Trophoblast cell (in vitro differentiated cells and primary cell): ENCODE data around the gene FBXO8.

ENCODE experiments used
- DNase-seq, 2 donors: peaks; one replicate each; pipeline ENCODE4 v3.0.0-alpha.2; 2016
- H2AFZ ChIP-seq: 2 replicates; pipeline ENCODE4 v1.6.1; 2013; ENCODE audit warnings: low read length, moderate library complexity, mild to moderate bottlenecking; ENCODE audit not compliant: insufficient read depth, poor library complexity
- H2AK5ac ChIP-seq: 2 replicates; pipeline ENCODE4 v1.6.1; 2013; ENCODE audit warnings: mild to moderate bottlenecking, low read length
- H2BK120ac ChIP-seq: 2 replicates; pipeline ENCODE4 v1.6.1; 2013; ENCODE audit warnings: low read length, mild to moderate bottlenecking, moderate library complexity; ENCODE audit not compliant: insufficient read depth, poor library complexity
- H2BK12ac ChIP-seq: 2 replicates; pipeline ENCODE4 v1.6.1; 2013; ENCODE audit warnings: mild to moderate bottlenecking, low read length, moderate library complexity
- H2BK5ac ChIP-seq: 2 replicates; pipeline ENCODE4 v1.6.1; 2013; ENCODE audit warnings: low read length, low read depth, moderate library complexity, mild to moderate bottlenecking; ENCODE audit not compliant: poor library complexity
- H3K14ac ChIP-seq: 2 replicates; pipeline ENCODE4 v1.6.1; 2013; ENCODE audit warnings: mild to moderate bottlenecking, low read length
- H3K18ac ChIP-seq: 2 replicates; pipeline ENCODE4 v1.6.1; 2013; ENCODE audit warnings: mild to moderate bottlenecking, low read length
- H3K23ac ChIP-seq: 2 replicates; pipeline ENCODE4 v1.6.1; 2013; ENCODE audit warnings: low read length
- H3K27ac ChIP-seq: 2 replicates; pipeline ENCODE4 v1.5.1; 2013; ENCODE audit warnings: low read depth, mild to moderate bottlenecking, inconsistent platforms, low read length, moderate library complexity
- H3K27me3 ChIP-seq: 2 replicates; pipeline ENCODE4 v1.6.1; 2013; ENCODE audit warnings: inconsistent platforms, mild to moderate bottlenecking, low read length, moderate library complexity; ENCODE audit not compliant: insufficient read depth
- H3K36me3 ChIP-seq, 2 experiments: 1 replicate in 1 of 2; 2 replicates in 1 of 2; pipeline ENCODE4 v1.6.1; 2013; ENCODE audit warnings: low read length in 2 of 2, mild to moderate bottlenecking in 2 of 2, moderate library complexity in 1 of 2; ENCODE audit not compliant: insufficient read depth in 2 of 2, control insufficient read depth in 1 of 2
- H3K4ac ChIP-seq: 2 replicates; pipeline ENCODE4 v1.6.1; 2013; ENCODE audit warnings: low read depth, mild to moderate bottlenecking, low read length, moderate library complexity
- H3K4me1 ChIP-seq, 2 experiments: 1 replicate in 1 of 2; 2 replicates in 1 of 2; pipeline ENCODE4 v1.6.1; 2013; ENCODE audit warnings: low read length in 2 of 2, mild to moderate bottlenecking in 2 of 2, moderate library complexity in 1 of 2; ENCODE audit not compliant: insufficient read depth in 2 of 2, control insufficient read depth in 1 of 2
- H3K4me2 ChIP-seq: 2 replicates; pipeline ENCODE4 v1.6.1; 2013; ENCODE audit warnings: inconsistent platforms, mild to moderate bottlenecking, low read length, moderate library complexity
- H3K4me3 ChIP-seq: 2 replicates; pipeline ENCODE4 v1.5.1; 2013; ENCODE audit warnings: mild to moderate bottlenecking, low read depth, low read length, inconsistent platforms
- H3K79me1 ChIP-seq: one replicate; pipeline ENCODE4 v1.6.1; 2013; ENCODE audit warnings: low read length
- H3K79me2 ChIP-seq: 2 replicates; pipeline ENCODE4 v1.6.1; 2013; ENCODE audit warnings: low read length, mild to moderate bottlenecking; ENCODE audit not compliant: control insufficient read depth, insufficient read depth, poor library complexity
- H3K9ac ChIP-seq: 2 replicates; pipeline ENCODE4 v1.6.1; 2013; ENCODE audit warnings: mild to moderate bottlenecking, low read length
- H3K9me3 ChIP-seq: 2 replicates; pipeline ENCODE4 v1.6.1; 2013; ENCODE audit warnings: low read depth, mild to moderate bottlenecking, control low read depth, inconsistent platforms, low read length; ENCODE audit not compliant: insufficient read depth
- H4K12ac ChIP-seq: 2 replicates; pipeline ENCODE4 v1.6.1; 2013; ENCODE audit warnings: low read depth, mild to moderate bottlenecking, low read length, moderate library complexity
- H4K8ac ChIP-seq: 2 replicates; pipeline ENCODE4 v1.6.1; 2013; ENCODE audit warnings: low read depth, mild to moderate bottlenecking, low read length, moderate library complexity
- H4K91ac ChIP-seq: one replicate; pipeline ENCODE4 v1.6.1; 2013; ENCODE audit warnings: low read depth, mild to moderate bottlenecking, low read length, moderate library complexity
- WGBS: extraction: QIAGEN DNeasy Blood & Tissue Kit; methylation state at CpG from one replicate; pipeline ENCODE4 v1.1.7; 2013; ENCODE audit warnings: missing lambda C conversion rate; ENCODE audit not compliant: insufficient read length, insufficient coverage; ENCODE audit errors: extremely low coverage; 5-methylcytosine and 5-hydroxymethylcytosine counted together

FBXO8 gene

GRCh38 chr4:174284487-174284886 lies 1.0 kb upstream of the FBXO8 start:
- H4K12ac ChIP-seq, result no peak overlapping the region
- H2AK5ac ChIP-seq, result no peak overlapping the region
- H3K14ac ChIP-seq, result no peak overlapping the region
- H3K4me2 ChIP-seq, result peak overlapping the region; percentile 57
- no peaks in the 10 kb centered on the region for H3K27me3 ChIP-seq
- H2BK120ac ChIP-seq, result no peak overlapping the region
- no peak for DNase-seq
- no peak overlapping the region for H2AFZ ChIP-seq
- H3K4me1 ChIP-seq, result no peaks in the 10 kb centered on the region
- WGBS, result no CpG with 5 or more reads among the region's 6 CpGs
- no peak overlapping the region for H4K91ac ChIP-seq
- H3K79me1 ChIP-seq, result peaks cover 9% of the 10 kb centered on the region
- H2BK12ac ChIP-seq, result no peak overlapping the region
- no peak overlapping the region for H3K4ac ChIP-seq
- no peak overlapping the region for H4K8ac ChIP-seq
- peaks cover 6% of the 10 kb centered on the region for H3K79me2 ChIP-seq
- H3K4me3 ChIP-seq, result no peak overlapping the region
- H3K23ac ChIP-seq, result no peak overlapping the region
- H3K18ac ChIP-seq, result no peak overlapping the region
- no peaks in the 10 kb centered on the region for H3K9me3 ChIP-seq
- no peaks in the 10 kb centered on the region for H3K36me3 ChIP-seq
- no peak overlapping the region for H3K9ac ChIP-seq
- H2BK5ac ChIP-seq, result no peak overlapping the region
- peak overlapping the region; percentile 98 for H3K27ac ChIP-seq

- Histone ChIP-seq H3K4me3 (peak overlapping the region; percentile 82), H3K18ac (peak overlapping the region; percentile 79), H2BK5ac (peak overlapping the region; percentile 89), H4K91ac (peak overlapping the region; percentile 97), H3K36me3 (no peaks in the 10 kb centered on the region), H3K9me3 (no peaks in the 10 kb centered on the region), H3K14ac (peak overlapping the region; percentile 89), H2BK12ac (no peak overlapping the region), H2AFZ (peak overlapping the region; percentile 100), H3K27me3 (no peaks in the 10 kb centered on the region), H3K4me2 (peak overlapping the region; percentile 57), H3K27ac (peak overlapping the region; percentile 98), H3K9ac (peak overlapping the region; percentile 59), H2AK5ac (no peak overlapping the region), H3K4ac (peak overlapping the region; percentile 65), H3K79me2 (peaks cover 6% of the 10 kb centered on the region), H2BK120ac (peak overlapping the region; percentile 92), H3K79me1 (peaks cover 9% of the 10 kb centered on the region), H3K4me1 (no peaks in the 10 kb centered on the region), H4K8ac (peak overlapping the region; percentile 96), H3K23ac (no peak overlapping the region), H4K12ac (peak overlapping the region; percentile 93)
- no CpG with 5 or more reads among the region's 22 CpGs for WGBS
- peak; percentile 88 to 94 for DNase-seq
Observed at GRCh38 chr4:174282836-174283506, 496 bp downstream of the FBXO8 start.

- peaks cover 6% of the 10 kb centered on the region for H3K79me2 ChIP-seq
Observed at GRCh38 chr4:174281901-174282300, 1.6 kb downstream of the FBXO8 start.

GRCh38 chr4:174281182-174281737 lies 2.2 kb downstream of the FBXO8 start:
- H4K12ac ChIP-seq, result no peak overlapping the region
- H2BK5ac ChIP-seq, result no peak overlapping the region
- H3K27me3 ChIP-seq, result no peaks in the 10 kb centered on the region
- no peak overlapping the region for H4K8ac ChIP-seq
- no peak overlapping the region for H3K4me3 ChIP-seq
- no peak overlapping the region for H3K27ac ChIP-seq
- no peak overlapping the region for H2AK5ac ChIP-seq
- no peaks in the 10 kb centered on the region for H3K4me1 ChIP-seq
- H4K91ac ChIP-seq, result no peak overlapping the region
- H2AFZ ChIP-seq, result no peak overlapping the region
- no CpG with 5 or more reads among the region's 5 CpGs for WGBS
- no peaks in the 10 kb centered on the region for H3K9me3 ChIP-seq
- no peak overlapping the region for H3K14ac ChIP-seq
- H3K4me2 ChIP-seq, result no peak overlapping the region
- peaks cover 6% of the 10 kb centered on the region for H3K79me2 ChIP-seq
- H2BK12ac ChIP-seq, result no peak overlapping the region
- no peak overlapping the region for H3K18ac ChIP-seq
- H3K79me1 ChIP-seq, result peaks cover 9% of the 10 kb centered on the region
- H3K23ac ChIP-seq, result no peak overlapping the region
- no peak overlapping the region for H3K9ac ChIP-seq
- H3K36me3 ChIP-seq, result no peaks in the 10 kb centered on the region
- no peak overlapping the region for H3K4ac ChIP-seq
- DNase-seq, result no peak
- H2BK120ac ChIP-seq, result no peak overlapping the region

More at GRCh38 chr4:174281901-174282300, 1.6 kb downstream of the FBXO8 start:
- Histone ChIP-seq H3K9ac (no peak overlapping the region), H3K23ac (no peak overlapping the region), H3K4ac (no peak overlapping the region), H3K79me1 (peaks cover 9% of the 10 kb centered on the region), H2AK5ac (no peak overlapping the region), H2BK12ac (no peak overlapping the region), H3K4me2 (no peak overlapping the region), H3K36me3 (no peaks in the 10 kb centered on the region), H4K91ac (no peak overlapping the region), H2BK5ac (no peak overlapping the region), H4K12ac (no peak overlapping the region), H2AFZ (no peak overlapping the region), H3K4me3 (no peak overlapping the region), H3K27ac (no peak overlapping the region), H3K14ac (no peak overlapping the region), H2BK120ac (no peak overlapping the region), H3K18ac (no peak overlapping the region), H4K8ac (no peak overlapping the region), H3K4me1 (no peaks in the 10 kb centered on the region), H3K27me3 (no peaks in the 10 kb centered on the region), H3K9me3 (no peaks in the 10 kb centered on the region)
- DNase-seq, result no peak
